ENCODE measurements around the gene BCL7A.

DNA sequence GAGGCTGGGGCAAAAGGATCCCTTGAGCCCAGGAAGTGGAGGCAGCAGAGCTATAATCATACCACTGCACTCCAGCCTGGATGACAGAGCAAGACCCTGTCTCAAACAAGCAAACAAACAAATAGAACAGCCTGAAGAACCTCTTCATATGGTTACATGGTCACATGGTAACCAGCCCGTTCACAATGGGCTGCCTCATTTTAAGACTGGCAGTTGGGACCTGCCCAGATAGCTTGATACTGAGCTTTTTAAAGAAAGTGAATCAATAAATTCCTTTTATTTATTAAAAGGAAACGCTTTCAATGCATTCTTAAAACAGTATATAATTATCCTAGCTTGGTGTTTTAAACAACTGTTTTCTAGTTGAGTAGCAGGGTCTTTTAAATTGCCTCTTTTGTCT, 67.4 kb downstream of the BCL7A start:
- TF ChIP-seq ATF2 (CRISPR knock-in tag; IDR thresholded peaks at IDR 0.05): no peak
- TF ChIP-seq, protein P1, sequence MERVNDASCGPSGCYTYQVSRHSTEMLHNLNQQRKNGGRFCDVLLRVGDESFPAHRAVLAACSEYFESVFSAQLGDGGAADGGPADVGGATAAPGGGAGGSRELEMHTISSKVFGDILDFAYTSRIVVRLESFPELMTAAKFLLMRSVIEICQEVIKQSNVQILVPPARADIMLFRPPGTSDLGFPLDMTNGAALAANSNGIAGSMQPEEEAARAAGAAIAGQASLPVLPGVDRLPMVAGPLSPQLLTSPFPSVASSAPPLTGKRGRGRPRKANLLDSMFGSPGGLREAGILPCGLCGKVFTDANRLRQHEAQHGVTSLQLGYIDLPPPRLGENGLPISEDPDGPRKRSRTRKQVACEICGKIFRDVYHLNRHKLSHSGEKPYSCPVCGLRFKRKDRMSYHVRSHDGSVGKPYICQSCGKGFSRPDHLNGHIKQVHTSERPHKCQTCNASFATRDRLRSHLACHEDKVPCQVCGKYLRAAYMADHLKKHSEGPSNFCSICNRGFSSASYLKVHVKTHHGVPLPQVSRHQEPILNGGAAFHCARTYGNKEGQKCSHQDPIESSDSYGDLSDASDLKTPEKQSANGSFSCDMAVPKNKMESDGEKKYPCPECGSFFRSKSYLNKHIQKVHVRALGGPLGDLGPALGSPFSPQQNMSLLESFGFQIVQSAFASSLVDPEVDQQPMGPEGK (CRISPR knock-in tag; IDR thresholded peaks at IDR 0.05; ENCODE audit: borderline replicate concordance): no peak
- no peak for TF ChIP-seq BMI1 (IDR thresholded peaks at IDR 0.05; ENCODE audit: low read length)
- TF ChIP-seq, protein P2, sequence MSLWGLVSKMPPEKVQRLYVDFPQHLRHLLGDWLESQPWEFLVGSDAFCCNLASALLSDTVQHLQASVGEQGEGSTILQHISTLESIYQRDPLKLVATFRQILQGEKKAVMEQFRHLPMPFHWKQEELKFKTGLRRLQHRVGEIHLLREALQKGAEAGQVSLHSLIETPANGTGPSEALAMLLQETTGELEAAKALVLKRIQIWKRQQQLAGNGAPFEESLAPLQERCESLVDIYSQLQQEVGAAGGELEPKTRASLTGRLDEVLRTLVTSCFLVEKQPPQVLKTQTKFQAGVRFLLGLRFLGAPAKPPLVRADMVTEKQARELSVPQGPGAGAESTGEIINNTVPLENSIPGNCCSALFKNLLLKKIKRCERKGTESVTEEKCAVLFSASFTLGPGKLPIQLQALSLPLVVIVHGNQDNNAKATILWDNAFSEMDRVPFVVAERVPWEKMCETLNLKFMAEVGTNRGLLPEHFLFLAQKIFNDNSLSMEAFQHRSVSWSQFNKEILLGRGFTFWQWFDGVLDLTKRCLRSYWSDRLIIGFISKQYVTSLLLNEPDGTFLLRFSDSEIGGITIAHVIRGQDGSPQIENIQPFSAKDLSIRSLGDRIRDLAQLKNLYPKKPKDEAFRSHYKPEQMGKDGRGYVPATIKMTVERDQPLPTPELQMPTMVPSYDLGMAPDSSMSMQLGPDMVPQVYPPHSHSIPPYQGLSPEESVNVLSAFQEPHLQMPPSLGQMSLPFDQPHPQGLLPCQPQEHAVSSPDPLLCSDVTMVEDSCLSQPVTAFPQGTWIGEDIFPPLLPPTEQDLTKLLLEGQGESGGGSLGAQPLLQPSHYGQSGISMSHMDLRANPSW (CRISPR knock-in tag; IDR thresholded peaks at IDR 0.05): no peak
- no peak for TF ChIP-seq FOXJ2 (tag; IDR thresholded peaks at IDR 0.05)
- no peak for TF ChIP-seq U2AF1 (optimal IDR thresholded peaks at IDR 0.05; ENCODE audit: low read depth, low read length)
- no peak for TF ChIP-seq TAF1 (IDR thresholded peaks at IDR 0.05; ENCODE audit: control insufficient read depth, extremely low read depth, insufficient read depth, low read length, severe bottlenecking)
- no peak for TF ChIP-seq POLR2AphosphoS5 (IDR thresholded peaks at IDR 0.05; ENCODE audit: control insufficient read depth, insufficient read depth, low read depth, low read length)
- no peak for TF ChIP-seq SMC3 (conservative IDR thresholded peaks at IDR 0.05; ENCODE audit: insufficient read depth, low read depth, low read length)
- TF ChIP-seq NCOA6 (IDR thresholded peaks at IDR 0.05): no peak
- TF ChIP-seq RBM39 (optimal IDR thresholded peaks at IDR 0.05; ENCODE audit: low read depth, low read length): no peak
- TF ChIP-seq CTCF (IDR thresholded peaks at IDR 0.05 in 2 of 3, conservative IDR thresholded peaks at IDR 0.05 in 1 of 3; ENCODE audit: insufficient read depth in 2 of 3, low read depth in 1 of 3, low read length in 3 of 3): no peak
- no peak for TF ChIP-seq EZH2 (IDR thresholded peaks at IDR 0.05; ENCODE audit: borderline replicate concordance, low read depth, low read length)
- TF ChIP-seq HIVEP1 (CRISPR knock-in tag; IDR thresholded peaks at IDR 0.05): no peak
